ENCODE measurements around the gene LTN1. TPM values are rescaled to one million over a fixed set of nuclear protein-coding genes. Genes with fewer than 3 reads are reported as not detected.

LTN1 gene, protein sequence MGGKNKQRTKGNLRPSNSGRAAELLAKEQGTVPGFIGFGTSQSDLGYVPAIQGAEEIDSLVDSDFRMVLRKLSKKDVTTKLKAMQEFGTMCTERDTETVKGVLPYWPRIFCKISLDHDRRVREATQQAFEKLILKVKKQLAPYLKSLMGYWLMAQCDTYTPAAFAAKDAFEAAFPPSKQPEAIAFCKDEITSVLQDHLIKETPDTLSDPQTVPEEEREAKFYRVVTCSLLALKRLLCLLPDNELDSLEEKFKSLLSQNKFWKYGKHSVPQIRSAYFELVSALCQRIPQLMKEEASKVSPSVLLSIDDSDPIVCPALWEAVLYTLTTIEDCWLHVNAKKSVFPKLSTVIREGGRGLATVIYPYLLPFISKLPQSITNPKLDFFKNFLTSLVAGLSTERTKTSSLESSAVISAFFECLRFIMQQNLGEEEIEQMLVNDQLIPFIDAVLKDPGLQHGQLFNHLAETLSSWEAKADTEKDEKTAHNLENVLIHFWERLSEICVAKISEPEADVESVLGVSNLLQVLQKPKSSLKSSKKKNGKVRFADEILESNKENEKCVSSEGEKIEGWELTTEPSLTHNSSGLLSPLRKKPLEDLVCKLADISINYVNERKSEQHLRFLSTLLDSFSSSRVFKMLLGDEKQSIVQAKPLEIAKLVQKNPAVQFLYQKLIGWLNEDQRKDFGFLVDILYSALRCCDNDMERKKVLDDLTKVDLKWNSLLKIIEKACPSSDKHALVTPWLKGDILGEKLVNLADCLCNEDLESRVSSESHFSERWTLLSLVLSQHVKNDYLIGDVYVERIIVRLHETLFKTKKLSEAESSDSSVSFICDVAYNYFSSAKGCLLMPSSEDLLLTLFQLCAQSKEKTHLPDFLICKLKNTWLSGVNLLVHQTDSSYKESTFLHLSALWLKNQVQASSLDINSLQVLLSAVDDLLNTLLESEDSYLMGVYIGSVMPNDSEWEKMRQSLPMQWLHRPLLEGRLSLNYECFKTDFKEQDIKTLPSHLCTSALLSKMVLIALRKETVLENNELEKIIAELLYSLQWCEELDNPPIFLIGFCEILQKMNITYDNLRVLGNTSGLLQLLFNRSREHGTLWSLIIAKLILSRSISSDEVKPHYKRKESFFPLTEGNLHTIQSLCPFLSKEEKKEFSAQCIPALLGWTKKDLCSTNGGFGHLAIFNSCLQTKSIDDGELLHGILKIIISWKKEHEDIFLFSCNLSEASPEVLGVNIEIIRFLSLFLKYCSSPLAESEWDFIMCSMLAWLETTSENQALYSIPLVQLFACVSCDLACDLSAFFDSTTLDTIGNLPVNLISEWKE (N-terminal part only)
- total RNA-seq (10 to 100 TPM; 24.2 to 30.0 TPM), total RNA-seq (102 to 121 reads per million in 2 donors)

DNA sequence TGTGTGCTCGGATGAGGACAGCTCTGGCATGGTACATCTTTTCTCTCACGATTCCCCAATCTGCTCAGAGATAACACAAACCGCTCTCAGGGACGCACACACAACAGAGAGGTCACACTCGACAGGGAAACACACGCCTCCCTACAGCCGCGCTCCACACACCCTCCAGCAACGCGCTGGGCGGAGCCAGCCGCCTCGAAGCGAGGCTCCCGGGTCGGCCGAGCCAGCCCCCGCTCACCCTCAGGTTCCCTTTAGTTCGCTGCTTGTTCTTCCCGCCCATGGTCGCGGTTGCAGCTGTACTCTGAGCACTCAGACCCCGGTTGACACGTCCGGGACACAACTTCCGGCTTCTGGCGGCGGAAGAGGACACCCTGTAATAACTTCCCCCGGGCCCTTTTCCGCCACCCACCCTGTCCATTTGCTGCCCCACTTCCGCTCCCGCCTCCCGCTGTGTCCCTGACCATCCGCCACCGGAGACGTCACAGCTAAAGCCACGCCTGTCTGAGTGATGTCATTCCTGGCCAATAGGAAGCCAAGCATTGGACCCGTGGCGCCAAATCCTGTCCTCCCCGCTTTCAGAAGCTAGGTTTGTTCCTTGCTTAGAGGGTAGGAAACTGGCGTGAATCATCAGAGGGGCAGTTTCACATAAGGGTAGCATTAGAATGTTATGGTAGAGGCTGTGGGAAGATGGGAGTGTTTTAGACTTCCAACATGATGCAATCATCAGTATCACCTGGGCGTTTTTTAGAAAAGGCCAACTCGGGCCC is at the start of gene LTN1:
Gene LTN1, minus strand, starts transcription at position 352 of the 767 bp plus-strand sequence. Its CDS starts 72 bp downstream, at position 280.
- Mint-ChIP-seq H3K27me3 (no peaks in the 10 kb centered on the region), H3K4me1 (peaks cover 22% of the 10 kb centered on the region), H3K36me3 (ENCODE audit: low read depth) (peaks cover 9% of the 10 kb centered on the region), H3K27ac (peak within 1 kb of the TSS; percentile 98), H3K4me3 (peak within 1 kb of the TSS; percentile 99)
- ATAC-seq (peak; percentile 96), DNase-seq (peak; percentile 95 to 98 (median 96))
- no peaks in the 10 kb centered on the region for H3K9me3 ChIP-seq (ENCODE audit: control insufficient read depth, low read length, poor library complexity, severe bottlenecking)

GRCh38 chr21:29034678-29035077 is 42.0 kb upstream of the LTN1 start:
- H3K27ac Mint-ChIP-seq: peak overlapping the region; percentile 78
- no peaks in the 10 kb centered on the region for H3K27me3 Mint-ChIP-seq
- H3K36me3 Mint-ChIP-seq (ENCODE audit: low read depth): peaks cover 5% of the 10 kb centered on the region
- no peak for ATAC-seq
- H3K9me3 ChIP-seq (ENCODE audit: control insufficient read depth, low read length, poor library complexity, severe bottlenecking): no peaks in the 10 kb centered on the region
- H3K4me3 Mint-ChIP-seq: no peak overlapping the region
- H3K4me1 Mint-ChIP-seq: peaks cover 11% of the 10 kb centered on the region
- no peak for DNase-seq

GRCh38 chr21:29033871-29034270 is 41.2 kb upstream of the LTN1 start:
- Mint-ChIP-seq H3K27me3 (no peaks in the 10 kb centered on the region), H3K4me3 (peak overlapping the region; percentile 37), H3K27ac (peak overlapping the region; percentile 78), H3K4me1 (peaks cover 14% of the 10 kb centered on the region), H3K36me3 (ENCODE audit: low read depth) (peaks cover 5% of the 10 kb centered on the region)
- DNase-seq: no peak
- ATAC-seq: no peak
- H3K9me3 ChIP-seq (ENCODE audit: control insufficient read depth, low read length, poor library complexity, severe bottlenecking): no peaks in the 10 kb centered on the region

- H3K36me3 Mint-ChIP-seq (ENCODE audit: low read depth): peaks cover 5% of the 10 kb centered on the region
- no peak overlapping the region for H3K4me3 Mint-ChIP-seq
- DNase-seq (no peak), ATAC-seq (no peak)
- H3K27me3 Mint-ChIP-seq: no peaks in the 10 kb centered on the region
- H3K9me3 ChIP-seq (ENCODE audit: control insufficient read depth, low read length, poor library complexity, severe bottlenecking): no peaks in the 10 kb centered on the region
- peaks cover 14% of the 10 kb centered on the region for H3K4me1 Mint-ChIP-seq
- peak overlapping the region; percentile 78 for H3K27ac Mint-ChIP-seq
These were observed 40.6 kb upstream of the LTN1 start for GRCh38 chr21:29033301-29033700.

GRCh38 chr21:29030909-29031308 is 38.2 kb upstream of the LTN1 start:
- DNase-seq: no peak
- no peaks in the 10 kb centered on the region for H3K9me3 ChIP-seq (ENCODE audit: control insufficient read depth, low read length, poor library complexity, severe bottlenecking)
- no peak for ATAC-seq
- Mint-ChIP-seq H3K4me3 (no peak overlapping the region), H3K27me3 (no peaks in the 10 kb centered on the region), H3K36me3 (ENCODE audit: low read depth) (peaks cover 5% of the 10 kb centered on the region), H3K4me1 (peaks cover 20% of the 10 kb centered on the region), H3K27ac (peak overlapping the region; percentile 4)

- no peak for DNase-seq
- H3K27ac Mint-ChIP-seq: no peak overlapping the region
- H3K27me3 Mint-ChIP-seq: no peaks in the 10 kb centered on the region
- ATAC-seq: no peak
- no peaks in the 10 kb centered on the region for H3K9me3 ChIP-seq (ENCODE audit: control insufficient read depth, low read length, poor library complexity, severe bottlenecking)
- no peak overlapping the region for H3K4me3 Mint-ChIP-seq
- H3K36me3 Mint-ChIP-seq (ENCODE audit: low read depth): peaks cover 7% of the 10 kb centered on the region
- H3K4me1 Mint-ChIP-seq: peaks cover 33% of the 10 kb centered on the region
These were observed 36.8 kb upstream of the LTN1 start for GRCh38 chr21:29029524-29029923.

- Mint-ChIP-seq H3K27ac (peak overlapping the region; percentile 100), H3K4me1 (peaks cover 30% of the 10 kb centered on the region), H3K4me3 (peak overlapping the region; percentile 98), H3K36me3 (ENCODE audit: low read depth) (peaks cover 3% of the 10 kb centered on the region), H3K27me3 (no peaks in the 10 kb centered on the region)
- no peak for ATAC-seq
- no peak for DNase-seq
- H3K9me3 ChIP-seq (ENCODE audit: control insufficient read depth, low read length, poor library complexity, severe bottlenecking): no peaks in the 10 kb centered on the region
These were observed 32.6 kb upstream of the LTN1 start for GRCh38 chr21:29025328-29025713.

- peaks cover 30% of the 10 kb centered on the region for H3K4me1 Mint-ChIP-seq
- peak within 1 kb of the TSS; percentile 100 for H3K27ac Mint-ChIP-seq
- DNase-seq (peak; percentile 83 to 91 (median 86)), ATAC-seq (peak; percentile 92)
- H3K27me3 Mint-ChIP-seq: no peaks in the 10 kb centered on the region
- H3K9me3 ChIP-seq (ENCODE audit: control insufficient read depth, low read length, poor library complexity, severe bottlenecking): no peaks in the 10 kb centered on the region
- H3K36me3 Mint-ChIP-seq (ENCODE audit: low read depth): peaks cover 3% of the 10 kb centered on the region
- peak within 1 kb of the TSS; percentile 98 for H3K4me3 Mint-ChIP-seq
These were observed 32.0 kb upstream of the LTN1 start, which contains the start of gene USP16 for GRCh38 chr21:29024474-29025327. Gene USP16, plus strand, starts transcription at chr21:29024668. Its CDS starts 3,246 bp downstream, at chr21:29027914.

- DNase-seq (no peak), ATAC-seq (no peak)
- Mint-ChIP-seq H3K36me3 (ENCODE audit: low read depth) (peaks cover 6% of the 10 kb centered on the region), H3K4me3 (no peak overlapping the region), H3K4me1 (peaks cover 39% of the 10 kb centered on the region), H3K27me3 (no peaks in the 10 kb centered on the region), H3K27ac (peak overlapping the region; percentile 100)
- H3K9me3 ChIP-seq (ENCODE audit: control insufficient read depth, low read length, poor library complexity, severe bottlenecking): no peaks in the 10 kb centered on the region
These were observed 29.5 kb upstream of the LTN1 start for GRCh38 chr21:29022166-29022565.

DNA sequence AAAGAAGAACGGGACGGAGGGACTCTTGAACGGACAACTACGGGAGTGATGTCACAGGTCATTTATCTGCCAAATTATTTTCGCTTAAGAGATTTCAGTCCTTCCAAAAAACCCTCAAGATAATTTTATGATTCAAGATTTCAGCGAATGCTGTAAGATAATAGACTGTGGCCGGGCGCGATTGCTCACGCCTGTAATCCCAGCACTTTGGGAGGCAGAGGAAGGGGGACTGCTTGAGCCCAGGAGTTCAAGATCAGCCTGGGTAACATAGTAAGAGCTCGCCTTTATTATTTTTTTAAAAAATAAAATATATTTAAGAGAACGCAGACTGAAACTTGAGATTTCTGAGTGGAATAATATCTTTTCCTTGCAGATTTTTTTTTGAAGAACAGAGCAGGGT is 25.9 kb upstream of the LTN1 start:
- Mint-ChIP-seq H3K36me3 (ENCODE audit: low read depth) (peaks cover 3% of the 10 kb centered on the region), H3K4me3 (peak overlapping the region; percentile 89), H3K27ac (peak overlapping the region; percentile 95), H3K27me3 (no peaks in the 10 kb centered on the region), H3K4me1 (peaks cover 22% of the 10 kb centered on the region)
- DNase-seq (no peak), ATAC-seq (peak; percentile 16)
- no peaks in the 10 kb centered on the region for H3K9me3 ChIP-seq (ENCODE audit: control insufficient read depth, low read length, poor library complexity, severe bottlenecking)

DNA sequence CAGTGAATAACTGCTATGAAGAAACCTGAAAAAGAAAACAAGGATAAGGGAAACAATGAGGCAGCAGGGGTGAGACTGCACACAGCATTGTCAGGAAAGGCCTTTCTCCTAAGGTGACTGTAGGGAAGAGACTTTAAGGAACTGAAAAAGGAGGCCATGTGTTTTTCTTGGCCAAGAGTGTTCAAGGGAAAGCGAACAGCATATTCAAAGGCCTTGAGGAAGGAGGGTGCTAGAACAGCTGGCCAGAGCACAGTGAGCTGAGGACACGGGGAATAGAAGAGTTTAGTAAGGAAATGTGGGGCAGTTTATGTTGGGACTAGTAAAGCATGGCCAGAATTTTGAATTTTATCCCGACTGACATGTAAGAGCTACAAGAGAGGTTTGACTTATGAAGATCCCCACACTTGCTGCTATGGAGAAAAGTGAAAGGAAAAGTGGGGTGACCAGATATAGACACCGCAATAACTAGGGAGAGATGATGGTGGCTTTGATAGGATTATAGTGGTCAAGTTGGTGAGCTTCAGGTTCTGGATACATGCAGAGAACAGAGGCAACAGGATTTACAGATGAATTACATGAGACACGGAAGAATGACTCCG is 25.1 kb upstream of the LTN1 start:
- Mint-ChIP-seq H3K36me3 (ENCODE audit: low read depth) (peaks cover 3% of the 10 kb centered on the region), H3K4me1 (peaks cover 22% of the 10 kb centered on the region), H3K27me3 (no peaks in the 10 kb centered on the region), H3K27ac (peak overlapping the region; percentile 95), H3K4me3 (peak overlapping the region; percentile 89)
- no peaks in the 10 kb centered on the region for H3K9me3 ChIP-seq (ENCODE audit: control insufficient read depth, low read length, poor library complexity, severe bottlenecking)
- no peak for DNase-seq
- no peak for ATAC-seq

Data from T-helper 17 cell (primary cell).